HT-29 (cell line): ENCODE results near the gene NR4A1. TPM values are rescaled to one million over a fixed set of nuclear protein-coding genes. Genes with fewer than 3 reads are reported as not detected.

ENCODE experiments used
- DNase-seq: peaks from one replicate; pipeline ENCODE4 v3.0.0-alpha.2; 2015; ENCODE audit warnings: low spot score
- total RNA-seq: library from RNA; depleted of rRNA; stranded (reverse); fragments of >200 nt; shearing (Covaris generic); gene quantifications from 2 replicates; pipeline ENCODE4 v1.2.3, GENCODE V29; 2014

The NR4A1 gene
- total RNA-seq, 1 experiment from 2014 or later: 61.2 TPM

DNA sequence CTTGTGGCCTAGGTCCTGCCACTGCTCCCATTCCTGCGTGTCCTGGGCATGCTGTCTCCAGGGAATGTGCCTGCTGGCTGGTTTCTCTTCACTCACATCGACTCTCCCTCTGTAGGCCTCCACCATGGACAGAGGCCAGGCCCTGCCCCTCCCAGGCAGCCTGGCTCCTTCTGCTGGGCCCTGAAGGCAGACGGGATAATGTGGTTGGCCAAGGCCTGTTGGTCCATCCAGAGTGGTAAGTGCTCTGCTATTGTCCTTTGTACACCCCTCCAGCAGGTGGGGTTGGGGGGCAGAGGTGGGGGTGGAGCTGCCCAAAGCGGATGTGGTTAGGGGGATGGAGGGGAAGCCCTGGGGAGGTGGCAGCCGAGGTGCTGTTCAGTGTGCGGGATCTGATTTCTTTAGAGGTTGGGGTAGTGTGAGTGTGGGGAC is 9.5 kb upstream of the NR4A1 start:
- no peak for DNase-seq

DNA sequence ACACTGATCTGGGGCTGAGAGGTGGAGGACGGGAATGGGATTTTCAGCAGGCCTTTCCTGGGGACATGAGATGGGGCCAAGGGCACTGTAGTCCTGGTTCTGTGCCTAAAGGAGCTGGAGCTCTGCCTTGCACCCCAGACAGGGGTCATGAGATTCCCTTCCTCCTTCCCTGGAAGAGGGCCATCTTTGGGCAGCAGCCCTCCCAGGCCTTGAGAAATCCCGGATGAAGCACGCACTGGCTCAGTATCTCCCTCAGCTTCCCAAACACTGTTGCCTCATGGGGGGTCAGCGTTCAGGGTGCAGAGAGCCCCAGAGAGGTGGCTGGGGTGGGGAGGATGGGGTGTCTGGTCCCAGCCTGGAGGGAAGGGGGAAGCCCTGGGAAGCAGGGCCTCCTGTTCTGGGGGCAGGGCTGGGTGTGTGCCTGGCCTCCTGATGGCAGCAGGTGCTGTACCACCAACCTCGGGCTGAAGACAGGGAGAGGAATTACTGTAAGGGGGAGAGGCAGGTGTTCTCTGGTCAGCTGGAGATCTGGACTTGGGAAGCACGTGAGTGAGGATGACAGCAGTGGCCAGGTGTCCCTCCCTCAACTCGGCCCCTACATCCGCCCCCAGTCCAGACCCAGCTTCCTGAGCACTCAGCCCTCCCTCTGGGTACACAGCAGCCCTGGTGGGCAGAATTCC is 8.4 kb upstream of the NR4A1 start:
- no peak for DNase-seq

DNA sequence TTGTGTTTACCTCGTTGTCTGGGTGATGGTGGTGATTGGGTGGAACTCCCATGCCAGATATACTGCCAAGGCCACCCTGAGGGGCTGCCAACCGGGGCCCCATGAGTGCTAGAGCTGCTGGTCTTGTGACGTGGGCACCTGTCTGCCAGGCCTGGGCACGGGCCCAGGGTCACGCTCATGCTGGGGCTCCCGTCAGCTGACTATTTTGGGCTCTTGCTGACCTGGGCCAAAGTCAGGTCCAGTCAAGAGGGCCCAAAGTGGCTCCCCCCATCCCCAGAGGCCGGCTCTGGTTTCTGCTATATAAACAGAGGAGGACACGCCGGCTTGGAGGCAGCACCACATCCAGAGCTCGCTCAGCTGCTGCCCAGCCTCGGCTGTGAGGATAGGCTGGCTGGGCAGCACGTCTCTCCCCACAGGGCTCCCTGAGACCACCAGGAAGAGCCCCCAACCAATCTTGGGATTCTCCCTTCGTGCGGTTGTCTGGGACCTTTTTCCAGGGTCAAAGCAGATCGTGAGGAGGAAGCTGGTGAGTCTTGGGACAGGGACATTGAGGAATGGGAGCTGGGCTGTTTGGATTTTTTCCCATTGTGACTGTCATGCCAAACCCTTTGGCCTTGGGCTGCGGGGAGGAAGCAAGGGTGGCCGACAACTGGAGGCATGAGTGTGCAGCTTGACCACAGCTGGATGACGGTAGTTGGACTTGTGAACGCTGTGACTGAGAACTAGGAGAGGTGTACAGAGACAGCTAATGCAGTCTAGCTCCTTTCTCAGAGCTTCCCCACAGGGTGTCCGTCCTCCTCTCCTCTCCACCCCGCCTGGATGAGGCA is 7.6 kb upstream of the NR4A1 start:
- no peak for DNase-seq

DNA sequence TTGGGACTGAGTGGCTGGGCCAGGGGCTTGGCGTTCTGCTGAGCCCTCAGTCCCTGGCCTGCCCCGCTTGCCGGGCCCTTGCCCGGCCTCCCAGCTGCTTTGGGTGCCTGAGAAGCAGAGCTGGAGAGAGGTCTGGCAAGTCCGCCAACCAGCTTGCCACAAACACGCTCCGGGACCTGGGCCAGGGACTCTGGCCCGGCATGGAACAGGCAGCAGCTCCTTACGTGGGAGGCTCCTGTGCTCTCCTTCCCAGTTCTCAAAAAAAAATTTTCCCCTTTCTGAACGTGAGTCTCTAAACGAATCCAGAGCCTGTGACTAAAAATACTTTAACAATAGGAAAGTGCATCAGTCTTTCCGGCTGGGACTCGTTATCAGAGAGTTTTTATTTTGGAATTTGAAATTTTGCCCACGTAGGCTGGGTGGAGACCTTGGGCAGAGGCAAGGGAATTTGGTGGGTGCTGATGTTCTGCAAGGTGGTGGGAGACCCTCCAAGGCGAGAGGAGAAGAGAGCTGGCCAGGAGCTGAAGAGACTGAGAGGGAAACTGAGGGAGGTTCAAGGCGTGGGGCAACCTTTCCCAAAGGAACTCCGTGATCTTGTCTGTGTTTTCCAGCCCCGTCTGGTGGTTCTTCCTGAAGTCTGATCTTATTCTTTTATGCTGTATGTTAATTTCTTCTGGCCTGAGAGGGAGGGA is 6.8 kb upstream of the NR4A1 start:
- no peak for DNase-seq

DNA sequence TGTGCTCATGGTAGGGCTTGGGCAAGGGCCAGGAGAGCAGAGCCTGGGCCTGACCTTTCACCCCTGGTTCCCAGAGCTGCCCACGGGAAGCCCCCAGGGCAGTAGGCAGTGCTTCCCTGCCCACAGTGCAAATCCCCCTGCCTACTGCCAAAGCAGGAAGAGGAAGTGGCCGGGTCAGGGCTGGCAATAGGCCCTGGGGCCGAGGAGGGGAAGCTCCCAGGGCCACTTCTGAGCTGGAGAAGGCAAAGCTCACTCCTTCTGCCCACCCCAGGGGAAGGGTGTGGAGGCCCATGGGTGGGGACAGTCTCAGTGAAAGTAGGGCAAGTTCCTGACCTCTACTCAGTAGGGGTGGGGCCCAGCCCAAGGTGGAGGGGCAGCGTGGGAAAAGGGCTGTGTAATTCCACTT is 5.4 kb upstream of the NR4A1 start:
- DNase-seq: peak; percentile 23

DNA sequence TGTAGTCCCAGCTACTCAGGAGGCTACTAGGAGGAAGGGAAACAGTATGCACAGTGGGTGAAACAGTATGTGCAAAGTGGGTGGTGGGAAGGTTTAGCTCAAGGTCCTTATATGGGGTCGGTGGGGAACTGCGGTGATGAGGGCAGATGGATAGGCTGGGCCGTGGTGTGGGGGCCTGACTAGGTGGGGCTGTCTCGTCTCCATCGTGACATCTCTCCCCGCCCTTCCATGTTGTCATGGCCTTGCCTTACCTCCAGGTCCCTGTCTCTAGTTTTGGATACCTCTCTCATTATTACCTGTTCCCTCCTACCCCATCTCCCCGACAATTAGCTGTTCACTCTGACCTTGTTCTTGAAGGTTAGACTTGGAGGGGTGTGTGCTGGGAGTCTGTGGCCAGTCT is 4.4 kb upstream of the NR4A1 start:
- no peak for DNase-seq

DNA sequence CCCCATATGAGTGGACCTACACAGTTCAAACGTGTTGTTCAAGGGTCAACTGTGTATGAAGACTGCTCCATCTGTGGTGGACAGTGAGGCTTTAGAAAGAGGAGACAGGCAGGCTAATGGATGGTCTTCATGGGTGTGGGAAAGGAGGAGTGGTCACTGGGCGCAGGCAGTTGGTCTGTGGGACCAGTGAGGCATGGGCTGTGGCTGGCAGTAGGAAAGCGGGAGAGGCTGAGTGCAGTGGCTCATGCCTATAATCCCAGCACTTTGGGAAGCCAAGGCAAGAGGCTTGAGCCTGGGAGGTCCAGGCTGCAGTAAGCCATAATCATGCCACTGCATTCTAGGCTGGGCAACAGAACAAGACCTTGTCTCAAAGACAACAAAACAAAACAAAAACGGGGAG is 2.0 kb upstream of the NR4A1 start:
- no peak for DNase-seq

DNA sequence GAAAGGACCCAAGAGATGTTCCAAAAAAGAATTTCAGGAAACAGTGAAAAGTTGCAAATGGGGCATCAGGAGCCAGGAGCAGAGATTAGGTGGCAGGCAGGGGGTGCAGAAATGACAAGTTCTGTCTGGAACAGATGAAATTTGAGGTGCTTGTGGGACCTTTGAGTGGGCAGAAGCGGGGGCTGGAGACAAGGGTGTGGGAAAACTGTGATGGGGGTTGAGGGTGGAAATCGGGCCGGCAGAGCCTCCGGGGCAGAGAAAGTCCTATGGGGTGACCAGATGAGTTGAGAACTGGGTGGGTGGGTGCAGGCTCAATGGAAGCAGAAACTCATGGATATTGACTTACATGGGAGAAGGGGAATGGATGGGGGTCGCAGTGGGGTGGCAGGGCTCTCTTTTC is 1.6 kb upstream of the NR4A1 start:
- DNase-seq: no peak

DNA sequence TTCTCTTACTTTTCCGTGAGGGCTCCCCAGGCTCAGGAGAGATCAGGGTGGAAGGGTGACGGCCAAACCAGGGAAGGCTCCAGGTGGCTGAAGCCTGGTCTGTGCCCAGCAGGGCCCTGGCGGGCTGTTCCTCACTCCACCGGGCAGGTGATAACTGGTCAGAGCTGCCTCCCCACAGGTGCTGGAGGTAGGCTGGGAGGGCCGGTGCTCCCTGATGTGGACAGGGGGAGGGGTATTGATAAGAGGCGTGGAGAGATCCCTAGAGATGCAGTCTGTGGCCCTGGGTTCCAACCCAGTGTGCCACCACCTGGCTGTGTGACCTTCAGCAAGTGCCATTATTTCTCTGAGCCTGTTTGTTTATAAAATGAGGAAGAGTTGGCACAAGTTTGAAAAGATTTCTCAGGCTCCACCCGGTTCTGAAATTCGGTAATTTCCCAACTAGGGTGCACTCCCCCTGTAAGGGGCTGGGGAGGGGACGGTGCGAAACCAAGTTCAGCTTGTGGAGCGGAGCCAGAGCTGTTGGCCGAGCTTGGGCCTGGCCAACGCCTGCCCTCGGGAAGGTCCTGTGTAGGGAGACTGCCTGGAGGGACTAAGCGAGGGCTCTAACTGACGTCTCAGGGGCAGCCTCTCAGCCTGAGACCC is 1.0 kb upstream of the NR4A1 start:
- no peak for DNase-seq

DNA sequence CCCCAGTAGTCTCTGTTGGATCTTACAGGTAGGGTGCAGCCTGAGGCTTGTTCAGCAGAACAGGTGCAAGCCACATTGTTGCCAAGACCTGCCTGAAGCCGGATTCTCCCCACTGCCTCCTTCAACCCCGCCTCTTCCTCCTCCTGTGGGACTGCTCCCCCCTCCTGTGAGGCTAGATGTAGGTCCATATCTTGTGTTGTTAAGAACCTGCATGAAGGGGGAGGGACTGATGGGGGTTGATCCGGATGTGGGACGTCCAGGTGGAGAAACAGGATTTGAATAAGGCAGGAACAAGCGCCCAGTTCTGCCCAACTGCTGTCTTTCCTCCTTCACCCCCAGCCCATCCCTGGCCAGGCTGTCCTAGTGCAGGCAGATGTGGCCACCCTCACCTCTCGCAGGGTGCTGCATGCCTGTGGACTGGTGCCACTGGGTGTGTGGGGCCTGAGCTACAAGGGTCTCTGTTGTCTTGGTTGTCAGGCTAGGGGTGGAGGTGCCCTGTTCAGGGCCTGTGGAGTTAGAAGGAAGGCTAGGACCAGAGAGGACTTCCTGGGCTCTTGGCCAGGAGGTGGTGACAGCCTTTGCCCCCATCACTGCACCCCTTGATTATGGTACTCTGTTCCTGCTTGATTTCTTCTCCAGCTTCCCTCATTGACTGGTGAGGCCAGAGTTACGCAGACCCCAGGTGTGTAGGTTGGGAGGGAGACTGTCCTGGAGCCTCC is 1.4 kb downstream of the NR4A1 start:
- peak; percentile 64 for DNase-seq

DNA sequence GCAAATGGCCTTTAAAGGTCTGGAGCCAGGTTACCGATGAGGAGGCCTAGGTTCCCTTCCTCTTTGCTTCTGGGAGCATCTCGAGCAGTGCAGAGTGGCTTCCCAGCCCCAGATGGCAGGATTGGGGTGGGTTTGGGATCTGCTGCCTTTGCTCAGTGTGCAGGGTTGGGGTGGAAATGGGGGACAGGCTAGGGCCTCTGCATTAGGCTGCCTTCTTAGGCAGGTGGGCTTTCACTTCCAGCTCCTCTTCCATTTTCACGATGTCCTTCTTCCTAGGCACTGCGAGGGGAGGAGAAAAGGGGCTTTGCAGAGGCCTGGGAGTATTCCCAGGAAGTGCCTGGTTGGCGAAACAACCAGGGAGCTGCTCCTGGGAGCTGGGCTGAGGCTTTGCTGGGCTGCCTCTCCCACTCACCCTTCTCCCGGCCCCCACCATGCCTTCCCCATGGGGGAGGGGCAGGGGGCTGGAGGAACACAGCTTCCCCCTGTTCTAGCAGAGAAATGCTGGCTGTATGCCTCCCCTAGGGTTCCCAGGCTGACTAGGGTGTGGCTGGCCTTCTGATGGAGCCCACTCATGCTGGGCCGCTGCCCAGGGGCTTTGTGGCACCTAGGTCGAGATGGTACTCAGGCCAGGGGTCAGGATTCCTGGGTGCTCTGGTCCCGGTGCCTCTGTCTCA is 2.4 kb downstream of the NR4A1 start:
- DNase-seq: no peak

DNA sequence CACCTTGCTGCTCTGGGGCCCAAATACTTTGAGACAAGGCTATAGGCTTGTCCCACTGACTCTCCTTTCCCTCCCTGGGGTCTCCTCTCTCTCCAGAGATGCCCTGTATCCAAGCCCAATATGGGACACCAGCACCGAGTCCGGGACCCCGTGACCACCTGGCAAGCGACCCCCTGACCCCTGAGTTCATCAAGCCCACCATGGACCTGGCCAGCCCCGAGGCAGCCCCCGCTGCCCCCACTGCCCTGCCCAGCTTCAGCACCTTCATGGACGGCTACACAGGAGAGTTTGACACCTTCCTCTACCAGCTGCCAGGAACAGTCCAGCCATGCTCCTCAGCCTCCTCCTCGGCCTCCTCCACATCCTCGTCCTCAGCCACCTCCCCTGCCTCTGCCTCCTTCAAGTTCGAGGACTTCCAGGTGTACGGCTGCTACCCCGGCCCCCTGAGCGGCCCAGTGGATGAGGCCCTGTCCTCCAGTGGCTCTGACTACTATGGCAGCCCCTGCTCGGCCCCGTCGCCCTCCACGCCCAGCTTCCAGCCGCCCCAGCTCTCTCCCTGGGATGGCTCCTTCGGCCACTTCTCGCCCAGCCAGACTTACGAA is 3.1 kb downstream of the NR4A1 start:
- no peak for DNase-seq

DNA sequence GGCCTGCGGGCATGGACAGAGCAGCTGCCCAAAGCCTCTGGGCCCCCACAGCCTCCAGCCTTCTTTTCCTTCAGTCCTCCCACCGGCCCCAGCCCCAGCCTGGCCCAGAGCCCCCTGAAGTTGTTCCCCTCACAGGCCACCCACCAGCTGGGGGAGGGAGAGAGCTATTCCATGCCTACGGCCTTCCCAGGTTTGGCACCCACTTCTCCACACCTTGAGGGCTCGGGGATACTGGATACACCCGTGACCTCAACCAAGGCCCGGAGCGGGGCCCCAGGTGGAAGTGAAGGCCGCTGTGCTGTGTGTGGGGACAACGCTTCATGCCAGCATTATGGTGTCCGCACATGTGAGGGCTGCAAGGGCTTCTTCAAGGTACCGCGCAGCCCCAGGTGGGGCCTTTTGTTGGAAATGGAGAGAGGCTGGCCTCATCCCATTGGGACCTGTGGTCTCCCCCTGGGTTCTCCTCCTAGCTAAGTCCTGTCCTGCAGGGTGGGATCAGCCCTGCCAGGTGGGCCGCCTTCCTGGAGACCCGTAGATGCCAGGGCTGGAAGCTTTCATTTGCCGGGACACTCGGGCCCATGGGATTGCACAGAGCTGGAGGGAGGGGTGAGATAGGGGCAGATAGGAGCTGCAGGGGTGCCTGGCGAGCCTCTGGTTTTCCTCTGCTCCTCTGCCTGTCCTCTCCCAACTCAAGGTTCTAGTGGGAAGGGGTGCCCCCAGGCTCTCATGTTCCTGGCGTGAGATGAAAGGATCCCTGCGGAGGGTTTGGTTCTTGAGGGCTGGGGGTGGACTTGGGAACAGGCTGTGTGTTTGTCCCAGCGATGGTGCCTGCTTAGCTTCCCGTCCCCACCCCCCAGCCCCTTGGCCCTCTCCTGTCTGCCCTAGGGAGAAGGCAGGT is 3.8 kb downstream of the NR4A1 start:
- DNase-seq: no peak

DNA sequence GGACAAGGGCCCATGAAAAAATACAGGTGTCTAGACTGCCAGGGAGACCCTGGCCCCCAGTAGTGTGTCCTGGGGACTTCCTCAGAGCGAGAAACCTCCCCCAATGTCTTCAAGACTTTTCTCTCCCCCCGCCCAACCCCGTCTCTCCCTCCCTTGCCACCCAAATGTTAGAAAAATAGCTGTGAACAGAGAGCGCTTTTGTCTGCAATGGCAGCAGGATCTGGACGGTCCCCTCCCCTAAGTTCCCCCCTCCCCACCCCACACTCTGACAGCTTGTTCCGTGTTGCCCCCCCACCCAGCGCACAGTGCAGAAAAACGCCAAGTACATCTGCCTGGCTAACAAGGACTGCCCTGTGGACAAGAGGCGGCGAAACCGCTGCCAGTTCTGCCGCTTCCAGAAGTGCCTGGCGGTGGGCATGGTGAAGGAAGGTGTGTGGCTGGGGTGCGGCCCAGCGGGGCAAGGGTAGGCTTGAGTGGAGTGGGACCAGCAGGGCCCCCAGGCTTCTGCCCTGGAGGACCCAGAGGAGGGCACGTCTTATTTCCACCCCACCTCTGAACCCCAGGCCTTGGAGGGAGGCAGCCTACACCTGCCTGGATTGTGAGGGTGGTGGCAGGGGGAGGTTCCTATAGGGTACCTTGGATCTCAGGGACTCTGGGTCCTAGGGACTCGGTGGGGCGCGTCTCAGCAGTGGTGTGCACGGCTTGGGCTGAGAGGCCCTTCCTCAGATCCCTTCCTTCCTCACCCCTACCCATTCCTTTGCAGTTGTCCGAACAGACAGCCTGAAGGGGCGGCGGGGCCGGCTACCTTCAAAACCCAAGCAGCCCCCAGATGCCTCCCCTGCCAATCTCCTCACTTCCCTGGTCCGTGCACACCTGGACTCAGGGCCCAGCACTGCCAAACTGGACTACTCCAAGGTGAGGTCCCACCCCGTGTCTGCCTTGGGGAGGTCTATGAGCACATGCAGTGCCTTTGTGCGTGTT is 4.8 kb downstream of the NR4A1 start:
- no peak for DNase-seq

DNA sequence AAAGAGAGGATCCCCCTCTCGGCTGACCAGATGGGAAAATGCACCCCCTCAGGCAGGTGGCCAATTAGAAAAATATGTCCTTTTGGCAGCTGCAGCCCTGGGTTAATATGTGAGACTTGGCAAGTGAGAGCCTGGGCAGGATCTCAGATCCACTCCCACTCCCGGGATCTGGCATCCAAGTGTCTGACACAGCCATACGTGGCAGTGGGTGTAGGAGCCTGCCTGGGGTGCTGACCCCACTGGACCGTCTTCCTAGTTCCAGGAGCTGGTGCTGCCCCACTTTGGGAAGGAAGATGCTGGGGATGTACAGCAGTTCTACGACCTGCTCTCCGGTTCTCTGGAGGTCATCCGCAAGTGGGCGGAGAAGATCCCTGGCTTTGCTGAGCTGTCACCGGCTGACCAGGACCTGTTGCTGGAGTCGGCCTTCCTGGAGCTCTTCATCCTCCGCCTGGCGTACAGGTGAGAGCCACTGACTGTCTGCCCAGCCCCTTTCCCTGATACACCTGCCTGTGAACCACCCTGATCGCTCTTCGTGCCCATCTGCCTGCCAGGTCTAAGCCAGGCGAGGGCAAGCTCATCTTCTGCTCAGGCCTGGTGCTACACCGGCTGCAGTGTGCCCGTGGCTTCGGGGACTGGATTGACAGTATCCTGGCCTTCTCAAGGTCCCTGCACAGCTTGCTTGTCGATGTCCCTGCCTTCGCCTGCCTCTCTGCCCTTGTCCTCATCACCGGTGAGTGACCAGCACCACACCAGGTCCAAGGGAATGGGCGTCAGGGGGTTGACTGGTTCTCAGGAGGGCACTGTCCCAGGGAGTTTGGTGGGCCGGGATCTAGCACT is 5.8 kb downstream of the NR4A1 start:
- DNase-seq: no peak

DNA sequence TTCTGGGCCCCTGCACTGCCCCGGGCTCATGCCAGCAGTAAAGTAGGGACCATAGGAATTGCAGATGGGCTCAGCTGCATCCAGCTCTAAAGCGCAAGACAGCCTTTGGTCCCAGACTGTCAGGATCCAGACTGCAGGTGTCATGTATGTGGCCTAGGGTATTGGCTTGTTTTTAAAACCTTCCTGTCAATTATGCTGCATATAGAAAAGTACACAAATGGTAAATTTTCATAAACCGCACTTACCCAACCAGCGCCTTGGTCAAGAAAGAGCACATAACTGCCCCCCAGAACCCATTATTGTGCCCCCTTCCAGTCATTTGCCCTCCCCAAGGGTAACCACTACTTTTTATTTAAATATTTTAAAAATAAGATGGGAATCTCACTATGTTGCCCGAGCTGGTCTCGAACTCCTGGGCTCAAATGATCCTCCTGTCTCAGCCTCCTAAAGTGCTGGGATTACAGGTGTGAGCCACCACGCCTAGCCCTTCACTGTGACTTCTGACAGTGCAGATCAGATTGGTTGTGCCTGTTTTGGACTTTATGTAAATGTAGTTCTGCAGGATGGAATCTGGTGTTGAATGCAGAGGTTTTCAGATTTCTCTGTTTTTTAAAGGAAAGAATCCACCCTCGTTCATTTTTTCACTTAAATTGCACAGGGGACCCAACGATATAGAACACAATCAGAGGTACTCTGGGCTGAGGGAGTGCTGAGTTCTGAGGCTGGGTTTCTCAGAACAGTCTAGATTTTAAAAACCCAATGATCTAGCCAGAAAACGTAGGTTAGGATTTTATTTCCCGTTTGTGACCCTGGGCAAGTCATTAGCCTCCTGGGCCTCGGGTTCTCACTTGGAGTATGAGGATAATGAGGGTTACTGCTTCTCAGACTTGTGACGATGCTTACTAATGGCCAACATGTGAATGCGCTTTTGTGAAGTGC is 6.7 kb downstream of the NR4A1 start:
- no peak for DNase-seq
